GM18867 (cell line): ENCODE data around the gene WWC1.

ENCODE experiments used
- ATAC-seq: cut with Tn5 transposase; IDR thresholded peaks from one replicate; pipeline ENCODE4 v1.9.1; 2021; ENCODE audit warnings: mild to moderate bottlenecking, moderate library complexity; ENCODE audit not compliant: unreplicated experiment

Gene WWC1

DNA sequence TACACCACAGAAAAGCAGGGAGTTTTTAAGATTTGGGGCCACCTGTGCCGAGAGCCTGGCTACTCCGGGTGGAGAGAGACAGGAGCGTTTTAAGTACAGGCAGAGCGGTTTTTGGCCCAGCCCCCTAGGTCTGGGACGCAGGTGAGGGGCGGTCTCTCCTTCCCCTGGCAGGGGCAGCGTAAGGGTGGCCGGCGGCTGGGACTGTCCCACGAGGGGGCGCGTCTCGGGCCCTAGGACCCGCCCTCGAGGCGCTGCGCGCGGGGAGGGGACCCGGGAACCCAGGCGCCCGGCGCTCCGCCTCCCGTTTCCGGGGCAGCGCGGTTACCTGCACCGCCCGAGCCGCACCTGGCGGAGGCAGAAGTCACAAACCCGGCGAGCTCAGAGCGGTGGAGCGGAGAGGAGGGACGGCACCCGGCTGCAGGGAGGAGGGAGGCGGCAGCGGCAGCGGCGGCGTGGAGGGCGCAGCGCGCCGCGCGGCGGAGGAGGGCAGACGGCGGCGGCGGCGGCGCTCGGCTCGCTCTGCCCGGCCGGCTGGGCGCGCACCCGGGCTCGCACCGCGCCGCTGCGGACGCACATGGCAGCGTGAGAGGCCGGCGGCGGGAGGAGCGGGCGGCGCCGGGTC is at the start of gene WWC1:
WWC1 (plus strand) TSS at position 304 of the 622 bp plus-strand sequence. CDS start 508 bp downstream, outside the sequence.
- ATAC-seq = peak; percentile 81

DNA sequence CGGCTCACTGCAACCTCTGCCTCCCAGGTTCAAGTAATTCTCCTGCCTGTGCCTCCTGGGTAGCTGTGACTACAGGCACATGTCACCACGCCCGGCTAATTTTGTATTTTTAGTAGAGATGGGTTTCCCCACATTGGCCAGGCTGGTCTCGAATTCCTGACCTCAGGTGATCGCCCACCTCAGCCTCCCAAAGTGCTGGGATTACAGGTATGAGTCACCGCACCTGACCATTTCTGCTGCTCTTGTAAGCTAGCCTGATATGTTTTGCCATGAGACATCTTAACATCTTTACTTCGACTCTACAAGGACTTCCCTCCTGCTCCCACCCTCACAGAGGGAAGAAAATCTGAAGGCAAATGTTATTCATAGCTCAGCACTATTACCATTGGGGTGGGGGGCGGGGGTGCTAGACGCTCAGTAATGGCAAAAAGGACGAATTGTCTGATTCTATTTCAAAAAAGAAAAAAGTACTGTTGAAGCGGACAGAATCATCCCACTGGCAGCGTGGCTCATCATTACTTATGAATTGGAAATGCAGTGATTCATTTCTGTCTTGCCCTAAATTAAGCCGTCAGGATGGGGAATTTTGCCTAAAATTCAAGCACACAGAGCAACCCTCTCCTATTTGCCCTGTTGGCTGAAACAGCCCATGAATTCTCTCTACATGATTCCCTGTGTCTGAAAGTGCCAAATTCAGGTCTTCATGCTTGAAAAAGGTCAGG is 46.4 kb upstream of the WWC1 start:
- no peak for ATAC-seq

DNA sequence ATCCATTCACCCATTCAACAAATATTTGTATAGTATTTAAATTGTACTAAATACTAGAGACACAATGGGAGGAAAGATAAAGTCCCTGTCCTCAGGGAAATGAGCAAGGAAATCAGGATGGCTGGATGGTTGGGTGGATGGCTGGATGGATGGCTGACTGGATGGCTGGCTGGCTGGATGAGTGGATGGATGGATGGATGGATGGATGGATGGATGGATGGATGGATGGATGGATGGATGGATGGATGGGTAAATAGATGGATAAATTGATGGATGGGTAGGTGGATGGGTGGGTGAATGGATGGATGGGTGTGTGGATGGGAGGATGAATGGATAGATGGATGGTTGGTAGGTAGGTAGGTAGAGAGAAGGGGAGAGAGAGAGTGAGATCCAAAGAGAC is 41.5 kb upstream of the WWC1 start:
- no peak for ATAC-seq

DNA sequence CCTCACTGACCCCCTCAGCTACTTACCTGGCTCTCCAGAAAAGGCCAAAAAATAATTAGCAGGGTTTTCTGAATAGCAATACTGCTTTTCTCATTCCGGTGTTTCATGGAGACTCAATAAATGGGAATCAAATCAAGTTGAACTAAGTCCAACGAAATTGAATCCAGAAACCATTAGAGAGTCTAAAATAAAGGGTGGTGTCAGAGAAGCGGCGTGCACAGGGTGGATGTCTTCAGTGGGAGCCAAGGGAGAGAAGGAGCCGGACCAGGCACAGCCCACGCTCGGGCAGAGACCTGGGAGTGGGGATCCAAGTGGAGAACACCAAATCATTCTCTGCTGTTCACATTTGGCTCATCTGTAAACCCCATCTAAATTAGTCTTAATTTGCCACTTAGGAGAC is 40.2 kb upstream of the WWC1 start:
- ATAC-seq = no peak

DNA sequence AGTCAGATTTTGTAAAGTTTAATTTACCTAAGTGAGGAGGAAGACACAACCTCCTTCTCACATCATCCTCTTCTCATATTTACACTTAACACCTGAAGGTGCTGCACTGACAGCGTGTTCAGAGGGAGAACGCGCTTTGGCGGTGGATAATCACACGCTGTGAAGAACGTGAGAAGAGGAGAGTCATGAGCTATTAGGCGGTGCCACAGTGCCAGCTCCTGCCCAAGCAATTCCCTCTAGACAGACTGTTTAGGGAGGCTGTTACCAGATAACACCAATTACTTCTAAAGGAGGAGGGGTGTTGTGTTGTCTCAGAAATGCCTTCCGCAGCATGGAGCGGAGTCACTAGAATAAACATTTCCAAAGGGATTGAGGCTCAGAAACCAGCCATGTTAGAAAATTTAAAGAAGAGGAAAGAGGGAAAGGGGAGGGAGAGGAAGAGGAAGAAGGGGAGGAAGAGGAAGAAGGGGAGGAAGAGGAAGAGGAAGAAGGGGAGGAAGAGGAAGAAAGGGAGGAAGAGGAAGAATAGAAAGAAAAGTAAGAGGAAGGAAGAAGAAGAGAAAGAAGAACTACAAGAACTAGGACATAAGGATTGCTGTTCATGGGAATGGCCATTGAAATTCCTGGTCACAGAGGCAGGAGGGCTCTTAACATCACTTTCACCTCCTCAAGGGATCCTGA is 37.3 kb upstream of the WWC1 start:
- no peak for ATAC-seq

DNA sequence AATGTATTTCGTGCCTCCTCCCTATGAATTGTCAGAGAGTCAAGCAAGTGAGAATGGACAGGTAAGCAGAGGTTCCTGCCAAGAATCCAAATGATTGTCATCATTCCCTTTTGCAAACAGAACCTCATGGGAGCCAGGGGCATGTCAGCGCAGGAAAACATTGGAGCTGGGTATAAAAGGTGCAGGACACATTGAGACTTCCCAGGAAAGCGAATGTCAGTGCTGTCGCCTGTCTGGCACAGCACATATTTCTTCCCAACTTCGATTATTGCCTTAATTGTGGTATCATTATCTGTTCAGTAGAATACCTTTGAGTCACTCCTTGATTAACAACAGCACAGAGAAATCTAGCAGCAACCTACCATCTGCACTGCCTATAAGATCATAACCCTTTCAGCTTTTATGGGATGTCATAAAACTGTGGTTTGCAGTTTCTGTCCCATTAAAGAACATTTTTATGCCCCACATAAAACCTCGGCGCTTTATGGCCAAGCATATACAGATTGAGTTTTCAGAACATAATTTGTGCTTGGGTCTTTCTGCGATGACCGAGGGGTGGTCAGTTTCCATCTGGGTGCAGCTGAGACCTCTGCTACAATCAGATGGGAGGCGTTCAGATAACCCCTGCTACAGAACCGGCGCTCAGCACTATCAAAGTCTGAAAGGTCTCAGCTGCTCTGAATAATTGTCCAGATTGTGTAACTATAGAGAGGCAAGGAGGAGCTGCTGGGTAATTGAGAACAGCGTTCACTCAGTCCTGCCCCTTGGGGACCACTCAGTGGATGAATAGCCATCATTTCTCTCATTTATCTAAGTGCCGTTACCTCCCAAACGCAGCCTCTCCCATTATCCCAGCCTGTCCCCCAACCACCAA is 30.9 kb upstream of the WWC1 start:
- no peak for ATAC-seq

DNA sequence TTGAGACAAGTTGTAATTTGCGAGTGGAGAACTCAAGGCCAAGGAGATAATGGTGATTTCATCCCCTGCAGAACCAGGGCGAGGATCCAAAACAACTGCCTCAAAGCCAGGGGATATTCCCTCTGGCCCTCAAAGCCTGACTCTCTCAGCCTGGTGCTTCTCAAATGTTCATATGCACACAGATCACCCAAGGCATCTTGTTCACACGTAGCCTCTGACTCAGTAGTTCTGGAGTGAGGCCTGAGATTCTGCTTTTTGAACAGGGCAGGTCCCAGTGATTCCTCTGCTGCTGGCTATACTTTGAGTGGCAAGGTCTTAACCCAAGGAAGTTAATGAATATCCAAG is 30.2 kb upstream of the WWC1 start:
- no peak for ATAC-seq

DNA sequence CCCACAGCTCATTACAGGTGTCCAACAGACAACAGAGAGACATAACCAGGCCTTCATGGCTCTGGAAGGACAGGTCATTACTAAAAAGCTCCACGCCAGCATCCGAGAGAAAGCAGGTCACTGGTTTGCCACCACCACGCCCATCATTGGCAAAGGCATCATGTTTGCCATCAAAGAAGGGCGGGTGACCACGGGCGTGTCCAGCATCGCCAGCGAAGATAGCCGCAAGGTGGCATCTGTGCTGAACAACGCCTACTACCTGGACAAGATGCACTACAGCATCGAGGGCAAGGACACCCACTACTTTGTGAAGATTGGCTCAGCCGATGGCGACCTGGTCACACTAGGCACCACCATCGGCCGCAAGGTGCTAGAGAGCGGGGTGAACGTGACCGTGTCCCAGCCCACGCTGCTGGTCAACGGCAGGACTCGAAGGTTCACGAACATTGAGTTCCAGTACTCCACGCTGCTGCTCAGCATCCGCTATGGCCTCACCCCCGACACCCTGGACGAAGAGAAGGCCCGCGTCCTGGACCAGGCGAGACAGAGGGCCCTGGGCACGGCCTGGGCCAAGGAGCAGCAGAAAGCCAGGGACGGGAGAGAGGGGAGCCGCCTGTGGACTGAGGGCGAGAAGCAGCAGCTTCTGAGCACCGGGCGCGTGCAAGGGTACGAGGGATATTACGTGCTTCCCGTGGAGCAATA is 29.3 kb upstream of the WWC1 start:
- ATAC-seq = no peak

DNA sequence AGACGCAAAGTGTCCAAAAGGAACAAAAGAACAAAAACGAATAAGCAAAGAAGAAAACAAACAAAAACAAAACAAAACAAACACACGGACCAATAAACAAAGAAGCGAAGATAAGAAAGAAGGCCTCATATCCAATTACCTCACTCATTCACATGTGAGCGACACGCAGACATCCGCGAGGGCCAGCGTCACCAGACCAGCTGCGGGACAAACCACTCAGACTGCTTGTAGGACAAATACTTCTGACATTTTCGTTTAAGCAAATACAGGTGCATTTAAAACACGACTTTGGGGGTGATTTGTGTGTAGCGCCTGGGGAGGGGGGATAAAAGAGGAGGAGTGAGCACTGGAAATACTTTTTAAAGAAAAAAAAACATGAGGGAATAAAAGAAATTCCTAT is 28.3 kb upstream of the WWC1 start:
- ATAC-seq = no peak

DNA sequence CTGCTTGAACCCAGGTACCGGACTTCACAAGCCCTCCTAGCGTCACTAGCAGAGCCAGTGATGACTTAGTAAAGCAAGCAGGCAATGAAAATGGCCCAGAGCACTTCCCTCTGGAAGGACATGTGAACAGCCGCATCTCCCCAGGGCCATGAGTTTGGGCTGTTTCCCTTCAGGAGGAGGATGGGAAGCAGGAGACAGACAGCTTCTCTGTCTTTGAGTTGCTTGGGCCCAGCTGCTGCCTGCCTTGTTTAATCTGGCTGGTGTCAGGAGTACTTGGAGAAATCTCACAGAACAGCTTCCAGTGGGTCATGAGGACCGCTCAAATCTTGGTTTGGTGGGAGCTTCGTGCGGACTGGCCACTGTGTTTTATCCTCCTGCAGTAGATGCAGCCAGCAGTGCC is 25.4 kb upstream of the WWC1 start:
- no peak for ATAC-seq

DNA sequence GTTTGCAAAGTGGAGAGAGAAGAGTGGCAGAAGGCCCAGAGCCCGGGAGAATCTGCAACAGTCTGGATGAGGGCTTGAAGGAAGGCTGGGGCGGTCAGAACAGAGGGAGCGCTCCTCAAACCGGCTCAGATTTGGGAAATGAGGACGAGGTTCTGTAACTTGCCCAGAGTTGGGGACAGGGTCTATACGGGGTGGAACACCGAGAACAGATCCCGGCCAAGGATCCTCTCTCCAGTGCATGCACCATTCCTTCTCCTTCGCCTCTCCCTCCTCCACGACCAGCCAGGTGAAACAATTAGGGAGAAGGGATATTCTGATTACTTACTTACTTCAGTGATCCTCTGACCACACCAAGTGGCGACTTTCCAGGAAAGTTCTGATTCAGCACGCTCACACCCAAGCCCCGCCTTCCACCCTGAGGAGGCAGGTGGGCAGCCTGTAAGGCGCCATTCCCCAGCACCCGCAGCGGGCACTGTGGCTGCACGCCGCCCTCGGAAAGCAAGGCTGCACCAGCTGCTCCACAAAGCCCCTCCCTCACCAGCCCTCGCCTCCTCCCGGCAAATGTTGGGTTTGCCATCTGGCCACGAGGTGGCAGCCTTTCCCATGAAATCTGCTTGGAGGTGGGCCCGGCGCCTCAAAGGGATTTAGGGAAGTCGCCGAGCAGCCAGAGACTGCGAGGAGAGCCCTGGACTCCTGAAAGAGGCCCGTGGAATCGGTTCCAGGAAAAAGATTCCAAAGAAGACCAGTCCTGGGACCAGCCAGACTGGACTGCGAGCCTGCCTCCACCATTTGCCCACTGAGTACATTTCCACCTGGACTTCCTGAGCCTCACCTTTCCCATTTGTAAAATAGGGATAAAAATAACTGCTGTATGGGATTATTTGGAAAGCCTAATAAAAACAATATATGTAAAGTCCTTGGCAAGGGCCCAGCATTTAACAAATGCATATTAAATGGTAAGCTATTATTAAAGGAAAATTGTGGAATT is 22.2 kb upstream of the WWC1 start:
- peak; percentile 80 for ATAC-seq

DNA sequence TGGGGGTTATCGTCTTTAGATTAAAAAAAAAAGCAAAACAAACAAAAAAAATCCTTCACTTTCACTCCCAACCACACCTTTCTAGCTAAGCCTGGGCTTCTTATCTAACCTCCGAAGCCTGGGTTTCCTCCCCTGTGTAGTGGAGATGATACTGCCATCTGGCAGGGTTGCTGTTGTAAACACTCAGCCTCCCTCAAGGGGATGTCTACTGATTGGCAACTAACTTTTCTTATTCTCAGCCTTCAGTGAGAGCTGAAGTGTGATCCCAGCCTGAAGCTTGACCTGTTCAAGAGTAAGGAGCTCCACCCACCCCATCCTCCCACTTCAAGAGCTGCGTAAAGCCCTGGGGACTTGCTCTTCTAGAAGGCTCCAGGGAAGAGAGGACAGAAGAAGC is 21.5 kb upstream of the WWC1 start:
- ATAC-seq = no peak

DNA sequence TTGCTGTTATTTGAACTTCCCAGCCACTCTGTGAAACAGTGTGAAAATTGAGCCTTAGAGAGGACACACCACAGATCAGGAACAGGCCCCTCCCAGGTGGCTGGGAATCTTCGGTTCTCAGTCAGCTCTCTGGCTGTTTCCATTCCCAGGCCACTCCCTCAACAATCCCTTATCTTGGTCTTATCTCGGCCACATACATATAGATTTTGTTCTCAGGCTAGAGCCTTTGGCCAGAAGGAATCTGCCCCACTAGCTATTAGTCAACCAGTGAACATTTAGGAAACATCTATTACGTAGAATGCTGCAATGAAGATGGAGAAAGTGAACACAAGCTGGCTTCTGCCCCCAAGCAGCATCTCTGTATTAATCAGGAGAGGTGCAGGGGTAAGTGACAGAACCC is 21.0 kb upstream of the WWC1 start:
- no peak for ATAC-seq

DNA sequence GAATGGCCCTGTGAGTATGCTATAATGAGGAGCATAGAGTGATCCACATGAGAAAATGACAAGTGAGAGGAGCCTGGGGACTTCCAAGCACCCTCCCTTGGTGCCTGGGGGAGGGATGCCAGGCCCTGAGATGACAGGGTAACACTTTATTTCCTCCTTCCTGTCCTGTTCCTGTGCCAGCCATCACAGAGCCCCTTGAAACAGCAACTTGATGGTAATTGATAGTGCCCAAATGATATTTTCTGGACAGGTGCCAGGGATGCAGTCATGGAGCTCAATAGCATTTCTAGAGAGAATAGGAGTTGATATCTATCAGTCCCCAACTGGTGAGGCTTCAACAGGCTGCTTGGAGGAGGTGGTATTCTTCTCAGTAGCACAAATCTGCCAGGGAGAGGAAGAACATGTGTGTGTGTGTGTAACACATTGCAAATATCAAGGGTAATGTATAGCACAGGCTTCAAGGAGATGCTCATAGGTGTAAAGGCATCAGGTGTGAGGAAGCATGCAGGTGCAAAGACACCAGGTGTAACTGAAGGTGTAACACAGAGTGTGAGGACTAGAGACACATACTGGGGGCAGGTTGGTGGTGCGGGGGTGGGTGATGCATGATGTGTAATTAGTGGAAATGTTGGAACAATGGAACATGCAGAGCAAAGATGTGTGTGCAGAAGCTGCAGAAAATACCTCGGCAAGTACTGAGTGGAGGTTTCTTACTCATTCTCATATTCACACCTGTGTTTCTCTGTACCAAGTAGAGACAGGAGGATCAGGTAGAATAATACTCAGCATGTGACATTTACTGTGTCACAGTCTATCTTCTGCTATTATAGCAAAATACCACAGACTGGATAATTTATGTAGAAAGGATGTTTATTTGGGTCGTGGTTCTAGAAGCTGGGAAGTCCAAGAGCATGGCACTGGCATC is 18.1 kb upstream of the WWC1 start:
- peak; percentile 39 for ATAC-seq

DNA sequence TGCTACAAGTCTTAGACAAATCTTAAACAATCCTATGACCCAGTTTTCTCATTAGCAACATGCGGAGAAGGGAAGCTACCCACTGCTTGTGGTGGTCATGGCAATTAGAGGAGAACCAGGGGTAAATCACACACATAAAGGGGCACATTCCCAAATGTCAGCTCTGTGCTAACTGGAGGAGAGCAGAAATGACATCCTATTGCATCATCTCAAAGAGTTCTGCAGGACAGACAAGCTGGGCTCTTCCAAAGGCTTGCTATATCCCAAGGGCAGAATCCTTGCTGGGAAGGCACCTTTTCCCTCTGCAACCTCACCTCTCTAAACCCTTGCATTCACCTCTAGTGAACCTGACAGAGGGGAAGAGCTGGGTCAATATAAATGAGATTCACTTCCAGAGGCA is 17.0 kb upstream of the WWC1 start:
- ATAC-seq = no peak

DNA sequence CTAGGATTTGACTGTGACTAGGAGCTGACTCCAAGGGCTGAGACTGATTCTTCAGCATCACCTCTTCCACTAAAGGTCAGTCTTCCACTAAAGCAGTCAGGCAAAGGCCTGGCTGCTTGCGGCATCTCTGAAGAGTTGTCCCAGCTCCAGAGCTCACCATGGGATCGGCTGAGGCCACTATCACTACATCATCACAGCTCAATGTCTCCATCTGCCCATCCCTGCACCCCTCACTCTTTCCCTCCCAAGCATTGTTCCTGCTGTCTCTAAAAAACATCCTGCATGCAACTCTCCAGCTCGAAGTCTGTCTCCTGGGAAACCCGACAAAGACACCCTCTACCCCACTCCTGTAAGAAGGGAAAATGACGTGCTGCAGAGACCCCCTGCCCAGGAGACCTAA is 15.5 kb upstream of the WWC1 start:
- no peak for ATAC-seq

DNA sequence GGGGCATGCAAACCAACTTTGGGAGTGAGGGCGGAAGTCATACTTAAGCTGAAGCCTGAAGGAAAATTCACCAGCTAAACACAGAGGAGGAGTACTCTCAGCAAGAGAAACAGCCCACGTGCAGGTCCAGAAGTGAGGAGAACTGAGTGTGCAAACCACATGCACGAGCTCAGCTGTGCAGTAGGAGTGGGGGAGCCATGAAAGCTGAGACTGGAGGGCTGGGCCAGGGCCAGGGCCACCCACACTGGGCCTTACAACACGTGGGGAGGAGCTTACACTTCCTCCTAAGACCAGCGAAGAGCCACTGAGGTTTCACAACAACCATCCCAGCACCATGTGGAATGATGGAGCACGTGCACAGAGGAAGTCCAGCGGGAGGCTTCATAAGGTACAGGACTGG is 9.3 kb upstream of the WWC1 start:
- no peak for ATAC-seq

DNA sequence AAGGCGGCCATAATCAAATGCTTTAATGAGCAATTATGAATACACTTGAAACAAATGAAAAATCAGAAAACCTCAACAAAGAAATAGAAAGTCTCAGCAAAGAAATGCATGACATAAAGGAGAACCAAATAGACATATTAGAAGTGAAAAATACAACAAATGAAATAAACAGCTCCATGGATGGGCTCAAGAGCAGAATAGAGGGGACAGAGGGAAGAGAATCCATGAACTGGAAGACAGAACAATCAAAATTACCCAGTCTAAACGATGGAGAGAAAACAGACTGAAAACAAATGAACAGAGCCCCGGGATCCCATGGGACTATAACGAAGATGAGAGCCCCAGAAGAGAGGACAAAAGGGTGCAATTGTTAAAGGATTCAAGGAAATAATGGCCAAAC is 6.6 kb upstream of the WWC1 start:
- ATAC-seq = no peak

DNA sequence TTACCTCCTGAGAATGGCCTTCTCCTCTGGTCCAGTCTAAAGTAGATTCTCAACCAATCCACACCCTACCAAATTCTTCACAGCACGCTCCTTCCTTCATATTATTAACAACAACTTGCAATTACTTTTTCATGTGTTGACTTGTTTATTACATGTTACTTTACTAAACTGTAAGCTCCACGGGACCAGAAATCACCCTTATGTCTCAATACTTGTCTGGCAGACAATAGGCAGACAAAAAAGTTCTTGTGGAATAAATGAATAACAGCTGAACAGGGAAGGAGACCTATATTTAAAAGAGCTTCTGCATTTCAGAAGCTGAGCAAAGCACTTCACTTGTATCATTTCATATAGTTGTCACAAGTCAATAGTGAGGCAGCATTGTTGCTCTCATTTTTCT is 5.7 kb upstream of the WWC1 start:
- no peak for ATAC-seq
